CD1c-positive myeloid dendritic cell (primary cell): ENCODE measurements around the gene NTM.
"Not testable (repeated sequence)": the region's sequence is repeated elsewhere in the genome, so short reads cannot be mapped to it uniquely, and the experiment has no call there.

Experiments used
- DNase-seq: peaks from one replicate; pipeline ENCODE4 v3.0.0-alpha.2; 2016; ENCODE audit errors: extremely low spot score

Gene NTM

DNA sequence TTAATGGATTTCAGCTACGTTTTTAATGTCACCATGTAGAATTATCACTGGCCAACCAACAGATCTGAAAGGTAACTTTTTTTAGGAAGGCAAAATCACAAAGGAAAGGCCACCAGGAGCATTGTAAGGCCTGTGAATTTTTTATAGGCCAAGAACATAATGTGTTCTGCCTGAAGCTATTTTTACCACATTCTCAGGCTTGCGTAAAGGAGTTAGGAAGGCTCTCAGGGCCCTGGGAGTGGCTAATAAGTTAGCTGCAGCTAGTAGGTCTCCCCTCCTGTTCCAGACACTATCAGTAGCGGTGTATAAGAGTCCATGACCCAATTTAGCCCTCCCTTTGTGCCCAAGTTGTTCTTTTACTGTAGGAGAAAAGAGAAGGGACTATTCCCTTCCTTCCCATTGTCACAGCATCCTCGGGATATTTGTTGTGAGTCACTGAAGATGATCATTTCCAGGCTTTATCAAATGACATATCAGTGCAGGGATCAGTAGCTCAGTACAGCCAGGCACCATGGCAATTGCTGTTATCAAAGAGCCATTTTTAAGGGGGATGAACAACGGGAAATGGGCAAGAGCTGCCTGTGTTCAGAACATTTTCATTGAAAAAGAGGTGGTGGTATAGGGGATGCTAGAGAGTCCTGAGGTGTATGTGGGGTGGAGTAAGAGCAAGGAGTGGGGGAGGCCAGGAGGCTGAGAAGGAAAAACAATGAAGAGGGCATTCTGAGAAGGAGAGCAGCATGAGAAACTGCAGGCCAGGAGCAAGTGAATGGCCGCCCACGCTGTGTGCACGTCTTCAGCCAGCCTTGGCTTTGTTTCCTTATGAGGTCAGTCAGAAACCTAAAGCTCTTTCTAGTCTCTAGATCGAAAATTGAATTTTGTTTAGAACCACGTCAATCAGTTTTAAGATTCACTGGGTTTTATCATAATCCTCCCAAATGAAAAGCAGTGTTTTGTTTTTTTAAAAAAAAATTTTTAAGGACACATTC, 940.3 kb downstream of the NTM start:
- DNase-seq: no peak

DNA sequence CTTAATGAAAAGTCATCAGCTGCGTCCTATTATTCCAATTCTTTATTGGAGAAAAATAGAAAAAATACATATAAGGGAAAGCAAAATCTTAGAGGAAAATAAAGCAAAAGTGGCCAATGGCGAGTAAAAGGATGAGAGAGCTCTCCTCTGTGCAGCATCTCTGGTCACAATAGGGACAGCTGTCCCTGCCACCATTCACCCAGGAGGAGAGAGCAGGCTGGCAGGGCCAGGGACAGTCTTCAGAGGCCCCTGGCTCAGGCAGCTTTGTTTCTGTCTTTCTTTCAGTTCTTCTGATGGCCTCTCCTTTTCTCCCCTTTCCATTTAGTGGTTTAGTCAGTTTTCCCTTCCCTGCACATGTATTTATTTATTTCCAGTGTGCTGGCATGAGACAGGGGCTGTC, 941.3 kb downstream of the NTM start:
- DNase-seq: no peak

DNA sequence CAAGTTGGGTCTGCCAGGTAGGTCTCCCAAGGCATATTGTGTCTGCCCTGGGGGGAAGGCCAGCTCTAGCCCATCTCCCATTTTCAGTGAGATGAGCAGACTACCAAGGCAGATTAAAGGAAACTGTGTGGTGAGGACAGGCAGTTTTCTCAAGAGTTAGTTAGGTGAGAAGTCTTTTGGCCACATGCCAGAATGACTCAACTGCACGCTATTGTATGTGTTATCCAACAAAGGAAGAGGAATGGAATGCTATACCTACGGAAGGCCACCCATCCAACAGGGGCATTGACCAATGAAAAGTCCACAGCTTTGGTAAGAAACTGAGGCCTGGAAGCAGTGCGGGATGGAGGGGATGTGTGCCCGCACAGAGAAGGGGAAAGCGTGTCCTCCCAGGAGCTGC, 941.7 kb downstream of the NTM start:
- no peak for DNase-seq

DNA sequence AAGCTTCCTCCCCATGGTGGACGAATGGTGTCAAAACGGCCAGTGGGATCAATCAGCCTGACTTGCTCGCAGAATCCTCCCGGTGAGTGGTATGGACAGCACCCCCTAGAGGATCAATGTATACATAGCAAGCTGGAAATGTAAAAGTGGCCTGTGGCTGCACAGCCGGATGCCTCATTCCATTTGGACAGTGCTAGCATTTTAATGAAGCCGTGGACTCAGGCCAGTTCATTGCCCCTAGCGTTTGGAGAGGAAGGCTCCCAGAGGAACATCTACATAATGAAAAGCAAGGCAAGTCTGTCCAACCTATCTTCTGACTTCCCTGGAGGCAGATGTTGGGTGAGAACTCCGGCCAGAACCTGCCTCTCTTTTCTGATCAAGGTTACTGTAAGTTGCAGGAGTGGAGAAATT, 942.3 kb downstream of the NTM start:
- DNase-seq: peak; percentile 11

DNA sequence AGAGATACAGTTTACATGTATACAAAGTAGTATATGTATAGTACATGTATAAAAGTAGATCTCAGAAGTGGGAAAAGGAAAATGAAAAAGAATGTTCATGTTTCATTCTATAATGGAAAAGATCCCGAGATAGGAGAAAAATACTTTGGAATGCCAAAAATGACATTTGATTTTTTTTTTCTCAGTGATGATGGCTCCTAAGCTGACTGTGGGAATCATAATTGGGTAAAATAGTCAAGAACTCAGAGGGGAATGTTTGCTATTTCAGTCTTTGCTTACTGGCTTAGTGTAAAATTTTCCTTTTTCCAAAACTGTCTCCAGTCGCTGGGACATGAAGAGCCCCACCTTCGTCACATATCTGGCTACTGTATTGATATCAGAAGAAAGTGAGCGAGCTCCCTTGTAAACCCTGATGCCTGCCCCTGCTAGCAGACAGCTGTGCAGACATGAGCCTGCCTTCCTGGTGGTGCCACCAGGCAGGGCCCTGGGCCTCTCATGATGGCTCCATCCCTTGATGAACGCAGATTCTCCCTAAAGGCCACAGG, 944.6 kb downstream of the NTM start:
- no peak for DNase-seq

DNA sequence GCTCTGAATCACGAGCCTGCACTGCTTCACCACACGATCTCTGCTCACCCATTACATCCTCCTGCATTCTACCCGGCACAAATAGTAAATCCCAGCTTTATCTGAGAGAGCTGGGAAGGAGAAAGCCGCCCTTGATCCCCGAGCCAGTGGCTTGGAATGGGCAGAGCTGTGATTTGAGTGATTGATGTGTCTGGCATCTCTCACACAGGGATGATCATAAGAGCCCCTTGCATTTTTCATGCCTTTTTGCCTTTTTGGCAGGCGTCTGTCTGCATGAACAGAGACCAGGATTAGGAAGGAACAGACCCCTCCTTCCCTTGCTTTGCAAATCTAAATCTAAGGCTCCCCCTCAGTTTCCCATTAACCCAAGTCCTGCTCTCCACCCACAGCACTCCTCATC, 945.3 kb downstream of the NTM start:
- no peak for DNase-seq

DNA sequence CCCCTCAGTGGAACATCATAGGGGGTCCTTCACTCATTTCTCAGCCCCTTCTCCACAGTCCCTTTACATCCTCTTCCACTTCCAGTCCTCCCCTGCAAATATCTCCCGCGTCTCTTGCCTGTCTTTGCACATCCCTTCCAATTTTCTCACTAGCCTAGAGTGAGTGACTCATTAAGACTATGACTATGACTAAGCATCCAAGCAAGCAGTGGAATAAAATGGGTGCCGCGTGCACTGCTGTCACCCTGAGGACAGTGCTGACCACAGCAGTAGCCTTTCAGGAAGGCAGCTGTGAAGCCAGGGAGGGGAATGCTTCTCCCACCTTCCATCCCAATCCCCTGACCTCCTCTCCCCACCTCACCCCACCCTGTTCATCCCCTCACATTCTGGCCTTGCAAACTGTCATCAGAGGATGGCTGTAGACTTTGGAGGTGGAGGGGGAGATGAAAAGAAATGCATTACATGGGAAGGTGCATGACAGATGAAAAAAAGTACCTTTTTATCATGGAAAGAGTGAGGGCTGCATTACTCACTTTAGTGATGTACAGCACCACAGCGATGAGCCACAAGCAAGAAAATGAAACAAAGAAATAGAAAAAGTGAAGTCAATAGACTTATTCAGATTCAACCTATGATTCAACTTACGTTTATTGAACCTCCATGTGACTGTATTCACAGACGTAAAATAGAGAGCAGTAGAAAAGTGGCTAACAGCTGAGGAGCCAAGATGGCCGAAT, 948.2 kb downstream of the NTM start:
- no peak for DNase-seq

DNA sequence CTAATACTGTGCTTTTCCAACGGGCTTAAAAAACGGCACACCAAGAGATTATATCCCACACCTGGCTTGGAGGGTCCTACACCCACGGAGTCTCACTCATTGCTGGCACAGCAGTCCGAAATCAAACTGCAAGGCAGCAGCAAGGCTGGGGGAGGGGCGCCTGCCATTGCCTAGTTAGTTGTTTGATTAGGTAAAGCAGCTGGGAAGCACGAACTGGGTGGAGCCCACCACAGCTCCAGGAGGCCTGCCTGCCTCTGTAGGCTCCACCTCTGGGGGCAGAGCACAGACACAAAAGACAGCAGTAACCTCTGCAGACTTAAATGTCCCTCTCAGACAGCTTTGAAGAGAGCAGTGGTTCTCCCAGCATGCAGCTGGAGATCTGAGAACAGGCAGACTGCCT, 949.0 kb downstream of the NTM start:
- not testable (repeated sequence) for DNase-seq

DNA sequence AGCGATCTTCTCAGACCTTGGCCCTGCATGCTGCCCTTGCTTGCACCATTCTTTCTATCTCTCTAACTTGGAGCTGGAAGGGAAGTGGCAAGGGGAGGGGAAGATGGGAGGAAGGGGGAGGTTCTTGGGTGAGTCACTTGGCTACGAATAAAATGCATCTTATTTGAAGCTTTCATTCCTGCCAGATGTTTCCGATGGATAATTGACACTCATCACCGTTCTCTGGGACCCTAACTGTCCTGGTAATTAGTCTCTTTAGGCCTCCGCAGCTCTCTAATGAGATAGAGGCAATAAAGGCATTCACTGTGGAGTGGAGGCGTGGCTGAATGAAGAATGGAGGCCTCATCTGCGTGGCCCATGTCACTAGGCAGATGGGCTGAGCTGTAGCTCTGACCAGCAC, 960.1 kb downstream of the NTM start:
- DNase-seq: no peak

DNA sequence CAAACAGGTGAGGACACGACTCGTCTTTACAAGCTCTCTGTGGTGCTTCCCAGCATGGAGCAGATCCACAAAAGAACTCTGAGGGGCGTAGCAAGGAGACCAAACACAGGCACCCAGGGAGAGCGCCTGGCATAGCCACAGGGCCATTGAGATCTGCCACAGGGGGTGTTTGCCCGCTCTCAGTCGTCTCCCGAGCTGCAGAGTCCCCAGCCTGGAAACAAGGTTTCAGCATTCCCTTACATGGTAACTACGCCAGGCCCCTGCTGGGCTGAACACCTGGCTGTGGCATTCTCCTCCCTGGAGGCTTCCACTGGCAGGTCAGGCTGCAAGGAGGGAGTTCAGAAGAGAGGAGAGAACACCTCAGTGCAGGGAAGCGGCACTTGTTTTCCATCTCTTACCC, 962.1 kb downstream of the NTM start:
- DNase-seq: no peak

DNA sequence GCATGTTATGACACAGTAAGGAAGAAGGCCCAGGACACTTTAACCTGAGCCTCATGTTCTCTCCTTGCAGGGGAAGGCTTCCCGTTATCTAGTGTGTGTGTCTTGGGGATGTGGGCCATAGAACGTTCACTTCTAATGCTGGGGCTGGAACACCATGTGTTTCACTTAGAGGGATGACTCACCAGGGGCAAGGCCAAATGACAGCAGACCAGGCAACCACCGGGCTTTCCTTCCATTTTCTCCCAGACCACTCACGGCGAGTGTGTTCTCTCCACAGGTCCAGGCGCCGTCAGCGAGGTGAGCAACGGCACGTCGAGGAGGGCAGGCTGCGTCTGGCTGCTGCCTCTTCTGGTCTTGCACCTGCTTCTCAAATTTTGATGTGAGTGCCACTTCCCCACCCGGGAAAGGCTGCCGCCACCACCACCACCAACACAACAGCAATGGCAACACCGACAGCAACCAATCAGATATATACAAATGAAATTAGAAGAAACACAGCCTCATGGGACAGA, 964.4 kb downstream of the NTM start:
- DNase-seq: no peak

DNA sequence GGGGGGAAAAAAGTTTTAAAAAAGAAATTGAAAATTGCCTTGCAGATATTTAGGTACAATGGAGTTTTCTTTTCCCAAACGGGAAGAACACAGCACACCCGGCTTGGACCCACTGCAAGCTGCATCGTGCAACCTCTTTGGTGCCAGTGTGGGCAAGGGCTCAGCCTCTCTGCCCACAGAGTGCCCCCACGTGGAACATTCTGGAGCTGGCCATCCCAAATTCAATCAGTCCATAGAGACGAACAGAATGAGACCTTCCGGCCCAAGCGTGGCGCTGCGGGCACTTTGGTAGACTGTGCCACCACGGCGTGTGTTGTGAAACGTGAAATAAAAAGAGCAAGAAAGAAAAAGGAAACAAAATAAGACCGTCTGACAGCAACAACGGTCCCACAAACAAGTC, 964.9 kb downstream of the NTM start:
- no peak for DNase-seq

DNA sequence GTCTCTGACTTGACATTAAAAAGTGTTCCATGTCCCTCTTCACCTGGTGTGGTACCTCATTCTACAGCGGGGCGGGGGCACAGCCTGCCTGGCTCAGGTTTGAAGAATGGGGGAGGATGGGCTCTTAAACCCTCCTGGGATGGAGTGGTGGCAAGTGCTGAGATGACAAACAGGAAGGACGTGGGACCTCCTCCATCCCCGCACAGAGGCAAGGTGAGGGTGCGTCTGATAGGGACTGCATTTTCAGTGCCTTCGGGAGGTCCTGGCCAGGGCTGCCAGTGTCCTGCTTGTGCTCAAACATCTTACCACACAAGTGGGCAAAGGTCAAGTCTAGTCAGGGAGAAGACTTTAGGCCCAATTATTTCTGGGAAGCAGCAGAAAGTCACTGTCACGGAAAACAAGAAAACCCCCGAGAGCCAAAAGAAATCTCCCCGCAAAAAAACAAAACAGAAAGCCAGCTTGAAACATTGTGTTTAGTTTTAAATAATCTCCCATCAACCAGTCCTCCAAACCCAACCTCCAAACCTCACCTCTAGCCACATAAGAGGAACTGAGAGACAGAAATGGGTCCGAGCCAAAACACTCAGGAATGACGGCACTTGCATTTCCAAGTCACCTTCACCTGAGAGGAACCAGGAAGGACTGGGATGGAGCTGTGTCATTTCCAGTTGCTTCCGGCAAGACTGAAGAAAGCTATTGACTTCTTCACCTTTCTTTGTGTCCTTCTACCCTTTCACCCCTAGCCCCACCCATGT, 966.5 kb downstream of the NTM start:
- DNase-seq: no peak

DNA sequence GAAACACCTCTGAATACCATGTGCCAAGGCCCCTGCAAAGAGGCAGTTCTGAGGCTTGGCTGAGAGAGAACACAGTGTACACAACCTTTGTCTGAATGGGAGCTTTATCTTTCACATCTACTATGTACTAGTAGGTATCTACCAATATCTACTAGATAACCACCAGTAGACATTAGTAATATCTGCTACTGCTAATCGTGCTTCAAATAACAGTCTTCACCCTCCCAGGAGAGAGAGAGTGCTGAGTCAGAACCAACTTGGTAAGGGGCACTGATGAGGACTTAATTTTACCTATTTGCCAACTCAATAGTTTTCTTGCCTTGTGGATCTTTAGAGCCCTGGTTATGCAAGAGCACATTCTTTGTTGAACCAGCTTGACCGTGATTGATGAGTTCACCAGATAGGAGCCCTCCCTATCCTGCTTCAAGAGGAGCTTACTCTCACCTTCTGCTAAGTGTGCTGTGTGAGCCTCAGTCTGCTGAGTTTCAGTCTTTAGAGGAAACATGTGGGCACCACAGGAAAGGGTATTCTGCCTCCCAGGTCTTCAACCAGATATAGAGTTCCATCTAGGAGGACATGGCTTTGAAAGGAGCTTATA, 967.5 kb downstream of the NTM start:
- no peak for DNase-seq

DNA sequence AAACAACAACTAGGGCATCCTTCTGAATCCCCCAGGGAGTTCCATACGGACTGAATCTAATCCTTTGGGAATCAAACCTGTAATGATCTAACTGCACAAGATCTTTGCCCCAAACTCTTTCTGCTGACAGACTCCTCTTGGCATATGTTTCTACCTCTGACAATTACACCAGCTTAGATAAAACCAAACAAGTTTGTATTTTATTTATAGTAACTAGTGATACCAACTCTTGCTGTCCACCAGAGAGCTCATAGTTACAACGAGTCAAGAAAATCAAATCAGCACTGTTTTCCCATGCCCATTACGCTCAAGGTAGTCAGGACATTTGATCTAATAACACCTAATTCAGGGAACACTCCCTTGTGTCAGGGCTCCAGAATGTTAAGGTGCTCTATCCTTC, 972.0 kb downstream of the NTM start:
- no peak for DNase-seq

DNA sequence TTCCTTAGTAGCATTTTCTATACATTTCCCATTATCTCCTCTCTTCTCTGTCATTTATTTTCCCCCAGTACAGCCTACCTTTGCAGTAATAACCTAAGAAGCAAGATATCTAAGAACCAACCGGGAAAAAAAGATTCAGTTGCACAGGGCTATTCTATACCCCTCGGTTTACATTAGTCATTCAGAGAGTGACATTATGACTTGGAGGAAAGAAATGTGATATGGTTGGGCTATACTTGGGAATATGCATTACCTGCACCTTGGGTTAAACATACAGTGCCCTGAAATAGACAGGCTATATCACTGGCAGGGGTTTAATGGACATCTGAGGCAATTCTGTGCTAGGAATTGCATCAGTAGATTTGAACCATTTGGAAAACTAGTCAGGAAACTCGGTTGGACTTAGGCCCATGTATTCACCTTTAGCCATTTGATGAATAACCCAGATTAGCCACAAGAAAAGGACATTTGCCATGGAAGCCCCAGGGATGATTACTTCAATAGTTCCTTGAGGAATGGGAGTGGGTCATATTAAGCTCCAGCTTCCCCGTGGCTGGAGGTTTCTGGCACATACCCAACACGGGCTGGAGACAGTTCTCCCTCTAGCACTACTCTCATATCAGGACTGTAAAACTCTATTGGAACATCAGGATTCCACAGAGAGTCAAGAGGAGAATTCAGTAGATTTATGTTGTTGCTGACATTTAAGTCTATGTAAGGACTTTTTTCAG, 973.2 kb downstream of the NTM start:
- no peak for DNase-seq

DNA sequence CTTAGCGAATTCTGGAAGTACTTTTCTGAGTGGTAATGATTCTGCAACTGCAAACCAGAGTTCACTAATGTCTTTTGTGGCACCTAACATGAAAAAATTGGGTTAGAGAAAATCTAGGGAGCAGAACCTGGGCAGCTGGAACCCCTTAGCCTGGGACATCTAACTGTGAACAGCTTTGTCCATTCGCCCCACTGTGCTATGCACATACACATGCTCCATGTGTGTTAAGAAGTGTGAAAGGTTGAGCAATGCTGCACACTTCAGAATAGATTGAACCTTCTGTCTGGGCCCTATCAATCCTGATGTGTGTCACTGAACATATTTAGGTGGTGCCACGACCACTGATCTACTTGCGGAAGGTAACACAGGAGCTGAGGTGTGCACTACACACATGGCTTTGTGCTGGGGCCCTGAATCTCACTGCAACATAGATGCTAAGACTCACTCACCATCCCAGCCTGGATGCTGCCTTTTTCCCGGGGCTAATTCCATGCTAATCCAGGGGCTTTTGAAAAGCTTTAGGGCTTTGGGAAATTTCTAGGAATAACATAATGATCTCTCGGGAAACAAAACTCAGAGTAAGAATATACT, 976.2 kb downstream of the NTM start:
- no peak for DNase-seq

DNA sequence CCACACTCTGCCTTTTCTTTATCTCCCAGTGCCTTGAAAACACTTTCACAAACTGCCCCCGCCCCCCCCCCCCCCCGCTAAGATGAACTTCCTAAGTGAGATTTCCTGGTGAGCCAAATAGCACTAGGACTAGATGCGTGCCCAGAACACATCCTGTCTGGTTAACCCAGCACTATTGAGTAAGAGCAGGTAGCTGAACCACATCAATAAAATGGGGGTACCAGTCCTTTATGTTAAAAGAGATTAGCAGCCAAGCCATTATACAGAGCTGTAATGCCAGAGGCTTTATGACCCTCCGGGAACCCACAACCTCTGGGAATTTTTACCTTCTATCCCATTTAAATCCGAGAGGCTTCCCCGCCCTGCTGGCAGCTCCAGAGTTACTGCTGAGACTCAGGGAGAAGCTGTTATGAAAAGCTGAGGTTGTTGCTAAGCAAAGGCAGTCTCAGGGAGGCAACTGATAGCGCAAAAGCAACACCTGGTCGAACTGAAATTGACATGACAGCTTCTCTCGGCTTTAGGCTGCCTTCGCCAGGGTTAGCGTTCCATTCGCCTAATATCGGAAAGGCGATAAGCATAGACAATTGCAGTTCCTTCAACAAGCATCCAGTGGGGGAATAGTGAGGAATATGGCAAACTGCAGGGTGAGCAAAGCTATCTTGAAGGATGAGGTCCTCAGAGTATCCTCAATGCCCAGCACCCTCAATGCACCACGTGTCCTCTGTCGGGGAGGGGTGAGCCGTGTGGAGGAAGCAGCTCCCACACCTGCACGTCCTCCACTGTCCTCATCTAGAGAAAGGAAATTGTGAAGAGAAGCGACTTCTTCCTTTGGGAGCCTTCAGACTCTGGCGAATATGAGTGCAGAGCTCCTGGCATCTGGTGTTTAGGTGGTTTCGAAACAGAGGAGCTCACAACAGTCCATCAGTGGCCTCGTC, 977.0 kb downstream of the NTM start:
- no peak for DNase-seq
